Neural progenitor cell (in vitro differentiated cells): ENCODE data around the gene CCDC73.

Experiments used
- CTCF ChIP-seq: fragments of 200-600 bp; sonication (generic); IDR thresholded peaks from 2 replicates; pipeline ENCODE4 v1.5.1; 2017; ENCODE audit warnings: antibody characterized with exemption, mild to moderate bottlenecking
- EZH2phosphoT487 ChIP-seq: fragments of 200-600 bp; sonication (generic); IDR thresholded peaks from 2 replicates; pipeline ENCODE4 v1.6.1; 2017; ENCODE audit warnings: antibody characterized with exemption

- no peak for TF ChIP-seq CTCF
- no peak for TF ChIP-seq EZH2phosphoT487
Observed at GRCh38 chr11:32569313-32569881, 225.1 kb downstream of the CCDC73 start.
